ENCODE results near the gene DNAH11. TPM values are rescaled to one million over a fixed set of nuclear protein-coding genes. Genes with fewer than 3 reads are reported as not detected.

The DNAH11 gene, protein sequence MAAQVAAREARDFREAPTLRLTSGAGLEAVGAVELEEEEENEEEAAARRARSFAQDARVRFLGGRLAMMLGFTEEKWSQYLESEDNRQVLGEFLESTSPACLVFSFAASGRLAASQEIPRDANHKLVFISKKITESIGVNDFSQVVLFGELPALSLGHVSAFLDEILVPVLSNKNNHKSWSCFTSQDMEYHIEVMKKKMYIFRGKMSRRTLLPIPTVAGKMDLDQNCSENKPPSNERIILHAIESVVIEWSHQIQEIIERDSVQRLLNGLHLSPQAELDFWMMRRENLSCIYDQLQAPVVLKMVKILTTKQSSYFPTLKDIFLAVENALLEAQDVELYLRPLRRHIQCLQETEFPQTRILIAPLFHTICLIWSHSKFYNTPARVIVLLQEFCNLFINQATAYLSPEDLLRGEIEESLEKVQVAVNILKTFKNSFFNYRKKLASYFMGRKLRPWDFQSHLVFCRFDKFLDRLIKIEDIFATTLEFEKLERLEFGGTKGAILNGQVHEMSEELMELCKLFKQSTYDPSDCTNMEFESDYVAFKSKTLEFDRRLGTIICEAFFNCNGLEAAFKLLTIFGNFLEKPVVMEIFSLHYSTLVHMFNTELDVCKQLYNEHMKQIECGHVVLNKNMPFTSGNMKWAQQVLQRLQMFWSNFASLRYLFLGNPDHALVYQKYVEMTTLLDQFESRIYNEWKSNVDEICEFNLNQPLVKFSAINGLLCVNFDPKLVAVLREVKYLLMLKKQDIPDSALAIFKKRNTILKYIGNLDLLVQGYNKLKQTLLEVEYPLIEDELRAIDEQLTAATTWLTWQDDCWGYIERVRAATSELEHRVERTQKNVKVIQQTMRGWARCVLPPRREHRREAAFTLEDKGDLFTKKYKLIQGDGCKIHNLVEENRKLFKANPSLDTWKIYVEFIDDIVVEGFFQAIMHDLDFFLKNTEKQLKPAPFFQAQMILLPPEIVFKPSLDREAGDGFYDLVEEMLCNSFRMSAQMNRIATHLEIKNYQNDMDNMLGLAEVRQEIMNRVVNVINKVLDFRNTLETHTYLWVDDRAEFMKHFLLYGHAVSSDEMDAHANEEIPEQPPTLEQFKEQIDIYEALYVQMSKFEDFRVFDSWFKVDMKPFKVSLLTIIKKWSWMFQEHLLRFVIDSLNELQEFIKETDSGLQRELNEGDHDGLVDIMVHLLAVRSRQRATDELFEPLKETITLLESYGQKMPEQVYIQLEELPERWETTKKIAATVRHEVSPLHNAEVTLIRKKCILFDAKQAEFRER (N-terminal part only)
- under 1 TPM in 1 of 2 donors, not detected in 1; under 0.01 TPM for total RNA-seq

DNA sequence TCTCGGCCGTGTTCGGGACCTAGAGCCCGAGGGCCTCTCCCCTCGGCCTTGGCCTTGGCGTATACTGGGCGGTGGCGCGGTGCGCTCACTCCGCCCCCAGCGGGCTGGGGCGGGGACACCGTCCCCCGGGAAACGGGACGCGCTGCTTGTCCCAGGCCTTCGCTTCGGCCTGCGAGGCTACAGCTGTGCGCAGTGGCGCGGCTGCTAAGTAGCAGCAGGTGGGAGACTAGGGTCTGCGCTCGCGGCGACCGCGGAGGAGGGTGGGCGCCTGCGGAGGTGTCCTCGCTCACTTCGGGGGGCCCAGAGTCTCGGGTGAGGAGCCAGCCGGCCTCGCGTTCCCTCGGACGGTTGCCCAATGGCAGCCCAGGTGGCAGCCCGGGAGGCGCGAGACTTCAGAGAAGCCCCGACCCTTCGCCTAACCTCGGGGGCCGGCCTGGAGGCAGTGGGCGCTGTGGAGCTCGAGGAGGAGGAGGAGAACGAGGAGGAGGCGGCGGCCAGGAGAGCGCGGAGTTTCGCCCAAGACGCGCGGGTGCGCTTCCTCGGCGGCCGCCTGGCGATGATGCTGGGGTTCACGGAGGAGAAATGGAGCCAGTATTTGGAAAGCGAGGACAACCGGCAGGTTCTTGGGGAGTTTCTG, at the start of gene DNAH11:
Gene DNAH11, plus strand, starts transcription at position 149 of the 637 bp plus-strand sequence. Its CDS starts 207 bp downstream, at position 356.

DNA sequence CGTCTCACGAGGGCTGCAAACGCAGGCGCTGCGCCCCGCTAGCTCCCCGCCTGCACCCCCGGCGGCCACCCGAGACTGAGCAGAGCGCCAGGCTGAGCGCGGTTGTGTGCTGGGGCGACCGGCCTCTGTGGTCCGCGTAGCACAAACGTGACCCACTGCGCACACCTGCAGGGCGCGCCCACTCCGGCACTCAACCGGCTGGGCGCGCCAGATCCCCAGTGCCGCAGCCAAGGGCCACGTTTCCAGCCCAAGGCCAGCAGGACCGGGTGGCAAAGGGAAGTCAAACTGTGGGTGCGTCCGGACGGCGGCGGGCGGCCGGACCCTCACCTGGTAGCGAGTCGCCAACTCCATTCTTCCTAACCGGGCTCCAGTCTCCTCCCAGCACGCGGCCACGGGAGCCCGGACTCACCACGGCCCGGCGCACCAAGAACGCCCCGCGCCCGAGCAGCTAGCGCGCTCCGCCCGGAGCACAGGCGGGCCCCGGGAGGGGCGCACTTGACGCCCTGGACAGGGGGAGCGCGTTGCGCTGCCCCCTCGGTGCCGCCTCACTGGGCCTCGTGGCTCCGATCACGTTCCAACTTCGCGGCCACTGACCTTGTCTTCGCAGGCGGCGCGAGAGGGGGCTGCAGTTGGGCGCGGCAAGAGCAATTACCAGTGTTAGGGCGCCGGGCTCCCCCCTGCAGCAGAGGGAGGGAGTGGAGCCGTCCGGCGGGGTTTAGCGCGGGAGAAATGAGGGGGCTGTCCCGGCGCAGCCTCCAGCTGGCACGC, 402.8 kb downstream of the DNAH11 start, which contains the start of gene CDCA7L:
Gene CDCA7L, minus strand, starts transcription at position 446 of the 768 bp plus-strand sequence. Its CDS starts 95 bp downstream, at position 351.

Other genes starting within 250 kb of the DNAH11 start
- gene SP4, start 115.0 kb upstream of the DNAH11 start, total RNA-seq: 1 to 10 TPM; 2.4 to 3.0 TPM

Data from melanocyte of skin (primary cell).